ENCODE measurements around the gene FRAT2.

DNA sequence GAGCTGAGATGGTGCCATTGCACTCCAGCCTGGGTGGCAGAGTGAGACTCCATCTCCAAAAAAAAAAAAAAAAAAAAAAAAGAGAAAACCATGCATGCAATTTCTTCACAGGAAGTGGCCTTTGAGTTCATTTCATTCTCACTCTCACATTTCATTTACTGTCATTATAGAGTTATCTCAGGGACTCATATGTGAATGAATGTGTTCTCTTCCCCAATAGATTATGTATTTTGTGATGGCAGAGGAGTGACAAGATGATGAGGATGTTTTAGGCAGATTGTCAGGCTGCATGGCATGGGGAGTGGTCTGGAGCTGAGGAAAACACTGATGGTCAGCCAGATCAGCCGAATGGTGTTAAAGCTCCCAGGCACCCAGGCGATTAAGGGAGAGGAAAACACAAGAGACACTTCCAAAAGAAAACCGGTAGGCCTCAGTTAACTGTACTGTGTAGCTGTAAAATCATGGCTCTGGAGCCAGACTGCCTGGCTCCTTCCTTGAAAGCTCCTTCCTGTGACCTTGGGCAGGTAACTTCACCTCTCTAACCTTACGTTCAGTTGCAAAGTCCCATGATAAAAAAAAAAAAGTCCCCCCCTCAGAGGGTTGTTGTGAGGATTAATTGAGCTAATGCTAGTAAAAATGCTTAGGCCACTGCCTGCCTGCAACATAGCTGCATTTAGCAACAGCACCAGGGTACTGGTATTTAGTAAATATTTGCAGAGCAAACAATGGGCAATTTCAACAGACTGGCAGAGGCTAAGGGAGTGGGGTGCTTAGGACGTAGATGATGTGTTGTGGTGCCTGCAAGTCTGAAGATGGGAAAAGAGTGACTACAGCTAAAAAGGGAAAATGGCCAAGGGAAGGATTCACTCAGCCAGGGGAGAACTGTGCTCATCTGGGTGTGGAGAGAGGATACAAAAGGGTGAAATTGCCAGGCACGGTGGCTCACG is 6.9 kb downstream of the FRAT2 start:
- no peak for TF ChIP-seq EZH2 (IDR thresholded peaks at IDR 0.05; ENCODE audit: insufficient read depth, low read length)
- TF ChIP-seq, protein P1, sequence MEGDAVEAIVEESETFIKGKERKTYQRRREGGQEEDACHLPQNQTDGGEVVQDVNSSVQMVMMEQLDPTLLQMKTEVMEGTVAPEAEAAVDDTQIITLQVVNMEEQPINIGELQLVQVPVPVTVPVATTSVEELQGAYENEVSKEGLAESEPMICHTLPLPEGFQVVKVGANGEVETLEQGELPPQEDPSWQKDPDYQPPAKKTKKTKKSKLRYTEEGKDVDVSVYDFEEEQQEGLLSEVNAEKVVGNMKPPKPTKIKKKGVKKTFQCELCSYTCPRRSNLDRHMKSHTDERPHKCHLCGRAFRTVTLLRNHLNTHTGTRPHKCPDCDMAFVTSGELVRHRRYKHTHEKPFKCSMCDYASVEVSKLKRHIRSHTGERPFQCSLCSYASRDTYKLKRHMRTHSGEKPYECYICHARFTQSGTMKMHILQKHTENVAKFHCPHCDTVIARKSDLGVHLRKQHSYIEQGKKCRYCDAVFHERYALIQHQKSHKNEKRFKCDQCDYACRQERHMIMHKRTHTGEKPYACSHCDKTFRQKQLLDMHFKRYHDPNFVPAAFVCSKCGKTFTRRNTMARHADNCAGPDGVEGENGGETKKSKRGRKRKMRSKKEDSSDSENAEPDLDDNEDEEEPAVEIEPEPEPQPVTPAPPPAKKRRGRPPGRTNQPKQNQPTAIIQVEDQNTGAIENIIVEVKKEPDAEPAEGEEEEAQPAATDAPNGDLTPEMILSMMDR (IDR thresholded peaks at IDR 0.05; ENCODE audit: insufficient read depth, low read depth, low read length) = no peak
